ENCODE data around the gene UBR4. TPM values are rescaled to one million over a fixed set of nuclear protein-coding genes. Genes with fewer than 3 reads are reported as not detected.

The UBR4 gene
- total RNA-seq, 1 experiment from 2014 or later = 126 TPM

- ATAC-seq = no peak
- intact Hi-C loops (cut with micrococcal nuclease; ENCODE audit: unreplicated experiment) = loop anchor here (10.0 kb wide), 1 partner anchor 125 kb away; the partner anchor contains the start of gene IFFO2
- H3K27me3 ChIP-seq (ENCODE audit: control insufficient read depth, insufficient read depth, low read length) = no peaks in the 10 kb centered on the region
- H3K36me3 ChIP-seq (ENCODE audit: control insufficient read depth, insufficient read depth, low read length) = peaks cover 42% of the 10 kb centered on the region
- H3K9me3 ChIP-seq (ENCODE audit: control insufficient read depth, insufficient read depth, low read depth, low read length) = no peaks in the 10 kb centered on the region
- no peak overlapping the region for H3K27ac ChIP-seq (ENCODE audit: low read length)
- CTCF ChIA-PET = no interaction called here
- TF ChIP-seq POLR2AphosphoS5 (IDR thresholded peaks at IDR 0.05; ENCODE audit: low read depth, low read length) = no peak
- no peak for TF ChIP-seq SIN3A (IDR thresholded peaks at IDR 0.05; ENCODE audit: borderline replicate concordance, insufficient read depth, low read depth, low read length)
- TF ChIP-seq TCF7L2 (IDR thresholded peaks at IDR 0.05; ENCODE audit: low read depth, low read length) = no peak
- TF ChIP-seq, protein P1, sequence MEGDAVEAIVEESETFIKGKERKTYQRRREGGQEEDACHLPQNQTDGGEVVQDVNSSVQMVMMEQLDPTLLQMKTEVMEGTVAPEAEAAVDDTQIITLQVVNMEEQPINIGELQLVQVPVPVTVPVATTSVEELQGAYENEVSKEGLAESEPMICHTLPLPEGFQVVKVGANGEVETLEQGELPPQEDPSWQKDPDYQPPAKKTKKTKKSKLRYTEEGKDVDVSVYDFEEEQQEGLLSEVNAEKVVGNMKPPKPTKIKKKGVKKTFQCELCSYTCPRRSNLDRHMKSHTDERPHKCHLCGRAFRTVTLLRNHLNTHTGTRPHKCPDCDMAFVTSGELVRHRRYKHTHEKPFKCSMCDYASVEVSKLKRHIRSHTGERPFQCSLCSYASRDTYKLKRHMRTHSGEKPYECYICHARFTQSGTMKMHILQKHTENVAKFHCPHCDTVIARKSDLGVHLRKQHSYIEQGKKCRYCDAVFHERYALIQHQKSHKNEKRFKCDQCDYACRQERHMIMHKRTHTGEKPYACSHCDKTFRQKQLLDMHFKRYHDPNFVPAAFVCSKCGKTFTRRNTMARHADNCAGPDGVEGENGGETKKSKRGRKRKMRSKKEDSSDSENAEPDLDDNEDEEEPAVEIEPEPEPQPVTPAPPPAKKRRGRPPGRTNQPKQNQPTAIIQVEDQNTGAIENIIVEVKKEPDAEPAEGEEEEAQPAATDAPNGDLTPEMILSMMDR (IDR thresholded peaks at IDR 0.05) = no peak
- TF ChIP-seq REST (IDR thresholded peaks at IDR 0.05; ENCODE audit: insufficient read depth in 1 of 2, low read depth in 2 of 2, low read length in 1 of 2) = no peak
- POLR2A ChIA-PET = no interaction called here
- no TSS peak for BruUV-seq (replicated peaks)
- in situ Hi-C loops (cut with HindIII; ENCODE audit: low pct_unique_long_range_greater_than_20kb, low sequenced_read_pairs) = no loop called here
- no peaks in the 10 kb centered on the region for H3K4me1 ChIP-seq (ENCODE audit: control insufficient read depth, insufficient read depth, low read length)
- H3K4me3 ChIP-seq (ENCODE audit: low read depth in 2 of 2, low read length in 2 of 2) = no peak overlapping the region
- no peak for DNase-seq (ENCODE audit: low read depth, low spot score)
Observed at GRCh38 chr1:19079541-19080472, 130.3 kb downstream of the UBR4 start.

GRCh38 chr1:19078536-19078935, 131.5 kb downstream of the UBR4 start:
- Histone ChIP-seq H3K27me3 (ENCODE audit: control insufficient read depth, insufficient read depth, low read length) (no peaks in the 10 kb centered on the region), H3K27ac (ENCODE audit: low read length) (no peak overlapping the region), H3K4me3 (ENCODE audit: low read depth in 2 of 2, low read length in 2 of 2) (no peak overlapping the region), H3K9me3 (ENCODE audit: control insufficient read depth, insufficient read depth, low read depth, low read length) (no peaks in the 10 kb centered on the region), H3K4me1 (ENCODE audit: control insufficient read depth, insufficient read depth, low read length) (no peaks in the 10 kb centered on the region), H3K36me3 (ENCODE audit: control insufficient read depth, insufficient read depth, low read length) (peaks cover 34% of the 10 kb centered on the region)
- POLR2A ChIA-PET = no interaction called here
- TF ChIP-seq POLR2AphosphoS5 (IDR thresholded peaks at IDR 0.05; ENCODE audit: low read depth, low read length) (no peak), TCF7L2 (IDR thresholded peaks at IDR 0.05; ENCODE audit: low read depth, low read length) (no peak)
- no TSS peak for BruUV-seq (replicated peaks)
- ATAC-seq (no peak), DNase-seq (ENCODE audit: low read depth, low spot score) (no peak)
- intact Hi-C loops (cut with micrococcal nuclease; ENCODE audit: unreplicated experiment) = loop anchor here (10.0 kb wide), 1 partner anchor 124 kb away; the partner anchor contains the start of gene IFFO2
- in situ Hi-C loops (cut with HindIII; ENCODE audit: low pct_unique_long_range_greater_than_20kb, low sequenced_read_pairs) = no loop called here
- CTCF ChIA-PET = no interaction called here

All from Panc1 (cell line).